Spinal cord (tissue), 10 donors: ENCODE data around the gene TXLNG. TPM values are rescaled to one million over a fixed set of nuclear protein-coding genes. Genes with fewer than 3 reads are reported as not detected.
A peak's percentile ranks its signal among the peaks of the same experiment; 100 is the strongest.
"Not testable (repeated sequence)": the region's sequence is repeated elsewhere in the genome, so short reads cannot be mapped to it uniquely, and the experiment has no call there.

Experiments
- DNase-seq, 6 donors: peaks; one replicate each; pipeline versions ENCODE4 v3.0.0 to v3.0.0-alpha.2; 2013 to 2015; ENCODE audit warnings: low spot score in 6 of 6, low read depth in 4 of 6
- H3K27ac ChIP-seq: one replicate; pipeline ENCODE4 v1.5.1; 2013; ENCODE audit warnings: low read depth, low read length, control low read depth
- H3K27me3 ChIP-seq: one replicate; pipeline ENCODE4 v1.6.1; 2013; ENCODE audit warnings: low read length; ENCODE audit not compliant: control insufficient read depth, insufficient read depth
- H3K36me3 ChIP-seq: one replicate; pipeline ENCODE4 v1.6.1; 2013; ENCODE audit warnings: low read length; ENCODE audit not compliant: control insufficient read depth, insufficient read depth
- H3K4me1 ChIP-seq: one replicate; pipeline ENCODE4 v1.6.1; 2013; ENCODE audit warnings: low read length; ENCODE audit not compliant: control insufficient read depth, insufficient read depth
- H3K4me3 ChIP-seq: one replicate; pipeline ENCODE4 v1.5.1; 2013; ENCODE audit warnings: low read depth, low read length, control low read depth
- H3K9me3 ChIP-seq: one replicate; pipeline ENCODE4 v1.6.1; 2013; ENCODE audit warnings: low read length; ENCODE audit not compliant: control insufficient read depth, insufficient read depth
- WGBS: methylation state at CpG from one replicate; pipeline ENCODE4 v1.1.5; 2013; ENCODE audit warnings: missing lambda C conversion rate; ENCODE audit not compliant: insufficient coverage; 5-methylcytosine and 5-hydroxymethylcytosine counted together
- polyA plus RNA-seq, 2 donors: library from polyadenylated mRNA; unstranded; fragments of 120-200 nt; gene quantifications; one replicate each; pipeline ENCODE4 v1.2.1, GENCODE V29; 2013; ENCODE audit not compliant: insufficient read length in 2 of 2
- total RNA-seq, 2 donors: library from RNA; depleted of rRNA in 1 of 2; stranded (reverse); fragments of 120-200 nt in 1 of 2; fragments of >200 nt in 1 of 2; gene quantifications; one replicate each; pipeline versions ENCODE4 v1.2.3 to v1.2.4, GENCODE V29; 2013 to 2014
- donor health status: healthy.

TXLNG gene
- total and polyA plus RNA-seq, 4 donors, result 10.8 to 11.8 (median 11.3) TPM

DNA sequence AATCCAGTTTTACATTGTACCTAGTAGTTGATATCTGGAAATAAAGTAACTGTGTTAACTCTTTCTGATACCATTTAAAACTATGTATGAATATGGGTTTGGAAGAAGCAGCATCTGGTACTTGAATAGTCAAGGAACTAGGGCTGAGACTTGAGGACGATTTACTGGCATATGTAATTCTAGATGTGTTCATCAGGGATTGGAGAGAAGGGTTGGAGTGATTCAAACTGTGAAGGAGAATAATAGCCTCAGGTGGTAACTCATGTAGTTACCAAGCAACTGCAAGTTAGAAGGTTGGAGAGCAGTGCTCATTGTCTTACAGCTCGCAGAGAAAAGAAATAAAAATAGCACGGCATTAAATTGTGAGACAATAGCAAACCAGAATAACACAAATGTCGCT lies 29.5 kb upstream of the TXLNG start:
- Histone ChIP-seq H3K27me3 (peaks cover 4% of the 10 kb centered on the region), H3K4me3 (no peak overlapping the region), H3K27ac (no peak overlapping the region), H3K36me3 (peaks cover 11% of the 10 kb centered on the region), H3K4me1 (no peaks in the 10 kb centered on the region), H3K9me3 (no peaks in the 10 kb centered on the region)
- WGBS, result 70% methylated on average over 1 of the region's 4 CpGs
- DNase-seq, result peak in 1 of 6 donors; percentile 6

GRCh38 chrX:16761500-16761899 lies 24.8 kb upstream of the TXLNG start:
- H3K36me3 ChIP-seq, H3K9me3 ChIP-seq, H3K4me1 ChIP-seq, DNase-seq, H3K27ac ChIP-seq, H3K4me3 ChIP-seq: not testable (repeated sequence)
- 86% methylated on average over 1 of the region's 4 CpGs for WGBS
- peaks cover 12% of the 10 kb centered on the region for H3K27me3 ChIP-seq

GRCh38 chrX:16762579-16762978 lies 23.7 kb upstream of the TXLNG start:
- Histone ChIP-seq H3K9me3 (no peaks in the 10 kb centered on the region), H3K4me3 (no peak overlapping the region), H3K4me1 (no peaks in the 10 kb centered on the region), H3K36me3 (peaks cover 8% of the 10 kb centered on the region), H3K27ac (no peak overlapping the region), H3K27me3 (peaks cover 19% of the 10 kb centered on the region)
- DNase-seq, result no peak
- WGBS, result no CpG with 5 or more reads among the region's 1 CpG

DNA sequence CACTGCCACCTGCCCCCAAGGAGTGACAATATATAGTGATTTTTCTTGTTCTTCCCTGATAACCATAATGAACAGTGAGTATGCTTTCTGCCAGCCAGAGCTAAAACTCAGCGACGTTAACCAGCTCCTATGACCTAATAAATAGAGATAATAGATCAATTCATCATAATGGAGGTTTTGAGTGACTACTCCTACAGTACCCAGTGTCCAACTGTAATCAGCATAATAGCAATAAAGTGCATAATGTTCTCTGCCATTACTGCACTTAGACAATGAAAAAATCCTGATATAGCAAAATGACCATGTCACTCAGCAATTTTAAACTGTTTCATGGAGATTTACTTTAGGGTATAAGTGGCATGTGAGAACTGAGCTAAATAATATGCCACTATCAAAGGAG lies 20.7 kb upstream of the TXLNG start:
- H3K36me3 ChIP-seq, result no peaks in the 10 kb centered on the region

GRCh38 chrX:16770970-16771482 lies 15.2 kb upstream of the TXLNG start:
- Histone ChIP-seq H3K27ac (no peak overlapping the region), H3K4me3 (no peak overlapping the region), H3K4me1 (no peaks in the 10 kb centered on the region), H3K36me3 (no peaks in the 10 kb centered on the region), H3K27me3 (peaks cover 31% of the 10 kb centered on the region), H3K9me3 (no peaks in the 10 kb centered on the region)
- no peak for DNase-seq
- WGBS, result 100% methylated on average over 1 of the region's 2 CpGs

More for the DNA sequence above, 20.7 kb upstream of the TXLNG start:
- no peaks in the 10 kb centered on the region for H3K4me1 ChIP-seq
- H3K9me3 ChIP-seq, result no peaks in the 10 kb centered on the region
- no peak overlapping the region for H3K27ac ChIP-seq
- WGBS, result no CpG with 5 or more reads among the region's 2 CpGs
- H3K27me3 ChIP-seq, result peaks cover 27% of the 10 kb centered on the region
- no peak overlapping the region for H3K4me3 ChIP-seq
- peak in 1 of 6 donors; percentile 20 for DNase-seq

DNA sequence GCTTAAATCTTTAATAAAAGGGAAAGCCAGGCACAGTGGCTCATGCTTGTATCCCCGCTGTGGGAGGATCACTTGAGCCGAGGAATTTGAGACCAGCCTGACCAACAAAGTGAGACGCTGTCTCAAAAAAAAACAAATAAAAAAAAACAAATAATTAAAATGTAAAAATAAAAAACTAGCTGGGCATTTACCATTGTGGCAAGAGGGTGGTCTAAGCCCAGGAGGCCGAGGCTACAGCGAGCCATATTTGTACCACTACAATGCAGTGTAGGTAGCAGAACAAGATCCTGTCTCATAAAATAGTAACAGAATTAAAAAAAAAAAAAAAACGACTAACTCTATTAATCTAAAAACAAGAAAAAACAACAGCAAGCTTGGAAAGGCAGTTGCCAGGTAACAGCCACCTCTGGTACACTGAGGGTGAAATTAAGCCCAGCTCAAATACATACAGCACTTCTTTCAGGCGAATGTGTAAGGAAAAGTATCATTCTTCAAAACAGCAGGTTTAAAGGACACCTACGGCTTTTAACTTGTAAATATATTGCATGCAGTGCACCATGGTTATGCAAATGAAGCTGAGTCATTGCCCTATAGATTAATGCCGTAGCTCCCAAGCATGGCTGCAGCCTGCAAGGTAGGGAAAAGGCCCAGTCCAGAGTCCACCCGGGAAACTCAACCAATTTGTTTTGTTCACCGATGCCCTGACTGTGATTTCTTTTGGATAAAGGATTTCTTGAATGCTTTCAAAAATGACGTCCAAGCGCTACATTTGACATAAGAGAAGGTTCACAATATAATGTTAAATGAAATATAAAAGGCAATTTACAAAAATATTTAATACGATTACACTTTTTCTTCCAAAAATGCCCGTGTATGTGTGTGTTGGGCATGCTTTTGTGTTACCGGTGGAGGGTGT lies 14.5 kb upstream of the TXLNG start:
- no peak overlapping the region for H3K27ac ChIP-seq
- no peaks in the 10 kb centered on the region for H3K36me3 ChIP-seq
- no peaks in the 10 kb centered on the region for H3K4me1 ChIP-seq
- no peak overlapping the region for H3K4me3 ChIP-seq
- WGBS, result 0% methylated on average over 2 of the region's 16 CpGs
- H3K9me3 ChIP-seq, result no peaks in the 10 kb centered on the region
- peak in 2 of 6 donors; percentile 8 to 74 for DNase-seq
- peaks cover 29% of the 10 kb centered on the region for H3K27me3 ChIP-seq

GRCh38 chrX:16772460-16772859 lies 13.8 kb upstream of the TXLNG start:
- H3K27ac ChIP-seq, result no peak overlapping the region
- WGBS, result 94% methylated on average over 5 of the region's 6 CpGs
- H3K36me3 ChIP-seq, result no peaks in the 10 kb centered on the region
- DNase-seq, result peak in 1 of 6 donors; percentile 1
- H3K4me1 ChIP-seq, result no peaks in the 10 kb centered on the region
- no peaks in the 10 kb centered on the region for H3K9me3 ChIP-seq
- H3K4me3 ChIP-seq, result no peak overlapping the region
- peaks cover 25% of the 10 kb centered on the region for H3K27me3 ChIP-seq

GRCh38 chrX:16774746-16775145 lies 11.5 kb upstream of the TXLNG start:
- Histone ChIP-seq H3K9me3 (no peaks in the 10 kb centered on the region), H3K27me3 (peaks cover 20% of the 10 kb centered on the region), H3K4me3 (no peak overlapping the region), H3K27ac (no peak overlapping the region), H3K4me1 (no peaks in the 10 kb centered on the region), H3K36me3 (no peaks in the 10 kb centered on the region)
- WGBS, result no CpG with 5 or more reads among the region's 2 CpGs
- DNase-seq, result no peak

GRCh38 chrX:16778545-16778944 lies 7.7 kb upstream of the TXLNG start:
- Histone ChIP-seq H3K4me3 (no peak overlapping the region), H3K27ac (no peak overlapping the region), H3K36me3 (no peaks in the 10 kb centered on the region), H3K9me3 (no peaks in the 10 kb centered on the region), H3K4me1 (no peaks in the 10 kb centered on the region), H3K27me3 (peaks cover 27% of the 10 kb centered on the region)
- DNase-seq, result no peak

GRCh38 chrX:16778993-16779392 lies 7.3 kb upstream of the TXLNG start:
- H3K9me3 ChIP-seq, result no peaks in the 10 kb centered on the region
- DNase-seq, result no peak
- peaks cover 27% of the 10 kb centered on the region for H3K27me3 ChIP-seq
- no peaks in the 10 kb centered on the region for H3K4me1 ChIP-seq
- H3K4me3 ChIP-seq, result no peak overlapping the region
- H3K36me3 ChIP-seq, result no peaks in the 10 kb centered on the region
- no peak overlapping the region for H3K27ac ChIP-seq
